Umbilical cord (tissue), 2 donors: ENCODE results near the gene LZTS2. TPM values are rescaled to one million over a fixed set of nuclear protein-coding genes. Genes with fewer than 3 reads are reported as not detected.

Experiments used
- DNase-seq: peaks from one replicate; pipeline ENCODE4 v3.0.0-alpha.2; 2015; ENCODE audit warnings: low spot score
- total RNA-seq: library from RNA; depleted of rRNA; stranded (reverse); fragments of >200 nt; gene quantifications from one replicate; pipeline ENCODE4 v1.2.3, GENCODE V29; 2014; ENCODE audit warnings: low replicate concordance; ENCODE audit not compliant: insufficient read depth

LZTS2 gene
- total RNA-seq, 1 donor from 2014 or later: 37.6 TPM

DNA sequence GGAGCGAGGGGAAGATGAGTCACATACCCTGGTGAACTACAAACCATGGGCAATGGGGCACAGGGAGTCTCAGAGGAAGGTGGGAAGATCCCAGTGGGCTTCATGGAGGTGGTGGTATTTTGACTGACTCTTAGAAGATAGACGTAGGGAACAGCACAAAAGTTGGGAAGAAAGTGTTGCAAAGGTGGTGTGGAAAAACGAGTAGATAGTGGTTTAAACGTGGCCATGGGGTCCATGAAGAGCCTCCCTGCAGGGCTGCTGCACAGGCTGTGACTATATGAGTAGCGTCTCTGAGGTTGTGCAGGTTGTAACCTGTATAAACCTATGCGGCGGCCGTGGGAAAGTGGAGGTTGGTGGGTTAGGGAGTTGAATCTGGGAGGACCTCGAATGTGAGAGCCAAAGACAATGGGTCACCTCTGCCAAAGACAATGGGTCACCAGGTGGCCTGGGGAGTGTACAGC is 13.8 kb downstream of the LZTS2 start:
- no peak for DNase-seq

DNA sequence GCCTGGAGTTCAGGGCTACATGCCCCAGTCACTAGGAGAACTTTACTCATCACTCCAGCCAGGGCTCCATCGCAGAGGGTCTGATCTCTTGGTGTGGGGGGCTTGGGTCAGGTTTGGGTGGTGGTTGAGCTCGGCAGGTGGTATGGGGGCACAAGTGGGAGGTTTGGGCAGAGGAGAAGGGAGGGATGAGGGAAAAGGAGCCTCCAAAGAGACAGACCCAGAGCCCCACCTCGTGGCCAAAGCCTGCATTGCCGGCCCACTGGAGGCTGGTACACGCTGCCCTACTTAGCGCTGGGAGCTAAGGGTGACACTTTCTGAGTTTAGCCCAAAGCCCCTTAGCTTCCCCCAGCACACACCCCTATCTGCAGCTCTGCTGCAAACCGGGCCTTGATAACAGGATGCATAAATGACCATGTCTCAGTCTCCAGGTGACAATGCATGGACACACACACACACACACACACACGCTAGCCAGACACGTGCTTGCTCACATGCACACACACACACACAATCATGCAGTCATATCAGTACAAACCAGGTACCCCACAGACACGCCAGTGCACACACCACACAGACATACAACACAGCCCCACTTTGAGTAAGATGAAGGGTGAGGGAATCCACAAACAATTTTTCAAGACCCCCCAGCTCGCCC is 14.7 kb downstream of the LZTS2 start:
- peak; percentile 72 for DNase-seq

DNA sequence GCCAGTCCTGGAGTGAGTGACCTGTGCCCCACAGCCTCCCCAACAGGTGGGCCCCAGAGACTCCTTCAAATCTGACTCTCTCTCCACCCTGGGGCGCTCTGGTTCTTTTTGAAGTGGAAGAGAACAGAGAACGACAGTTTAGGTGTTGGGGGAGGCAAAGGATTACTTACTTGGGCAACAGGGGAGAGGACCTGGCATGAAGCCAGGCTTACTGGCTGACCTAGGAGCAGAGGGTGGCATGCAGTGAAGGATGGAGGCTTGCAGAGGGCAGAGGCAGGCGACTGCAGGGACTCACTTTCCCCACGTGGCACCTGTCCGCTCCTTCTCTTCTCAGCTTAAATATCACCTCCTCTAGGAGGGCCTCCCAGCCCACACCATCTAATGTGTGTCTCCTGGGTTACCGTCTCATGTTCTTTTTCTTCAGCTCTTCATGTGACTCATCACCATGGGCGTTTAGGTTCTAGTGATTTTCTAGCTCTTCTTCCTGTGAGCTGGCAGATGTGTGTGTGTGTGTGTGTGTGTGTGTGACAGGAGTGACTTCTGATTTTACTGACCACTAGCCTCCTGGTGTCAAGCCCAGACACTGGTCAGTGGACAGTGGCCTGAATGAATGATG is 15.5 kb downstream of the LZTS2 start:
- peak; percentile 46 for DNase-seq

DNA sequence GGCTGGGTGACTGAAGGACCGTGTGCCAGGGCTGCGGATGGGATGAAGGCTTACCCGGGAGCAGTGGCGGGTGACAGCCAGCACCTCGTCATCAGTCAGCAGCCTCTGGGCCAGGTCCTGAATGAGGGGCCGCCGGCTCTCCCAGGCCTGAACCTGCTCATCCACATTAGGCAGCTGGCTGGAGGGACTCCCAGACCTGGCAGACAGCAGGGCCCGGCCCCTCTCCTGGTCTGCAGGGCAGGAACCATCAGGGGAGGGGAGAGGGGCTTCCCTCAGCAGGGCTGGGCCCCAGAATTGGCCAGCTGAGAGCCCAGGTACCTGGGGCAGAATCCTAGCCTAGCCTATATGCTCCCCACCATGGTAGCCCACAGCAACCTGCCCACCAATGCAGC is 16.0 kb downstream of the LZTS2 start:
- DNase-seq: no peak

DNA sequence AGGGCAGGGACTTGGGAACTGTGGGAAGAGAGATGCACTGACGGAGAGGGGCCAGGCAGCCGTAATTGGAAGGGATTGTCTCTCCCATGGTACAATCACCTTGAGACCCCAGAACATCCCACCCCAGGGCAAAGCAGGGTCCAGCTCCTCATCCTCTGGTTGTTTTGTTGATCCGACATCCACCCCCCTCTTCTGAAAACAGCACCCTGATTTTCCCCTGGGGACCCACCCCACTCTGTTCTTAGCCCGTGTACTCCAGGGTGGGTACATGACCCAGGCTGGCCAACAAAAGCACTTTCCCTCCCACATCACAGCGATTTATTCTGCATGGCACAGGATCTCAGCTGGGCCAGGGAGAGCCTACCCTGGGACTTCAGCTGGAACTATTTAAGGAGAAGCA is 17.2 kb downstream of the LZTS2 start:
- no peak for DNase-seq

DNA sequence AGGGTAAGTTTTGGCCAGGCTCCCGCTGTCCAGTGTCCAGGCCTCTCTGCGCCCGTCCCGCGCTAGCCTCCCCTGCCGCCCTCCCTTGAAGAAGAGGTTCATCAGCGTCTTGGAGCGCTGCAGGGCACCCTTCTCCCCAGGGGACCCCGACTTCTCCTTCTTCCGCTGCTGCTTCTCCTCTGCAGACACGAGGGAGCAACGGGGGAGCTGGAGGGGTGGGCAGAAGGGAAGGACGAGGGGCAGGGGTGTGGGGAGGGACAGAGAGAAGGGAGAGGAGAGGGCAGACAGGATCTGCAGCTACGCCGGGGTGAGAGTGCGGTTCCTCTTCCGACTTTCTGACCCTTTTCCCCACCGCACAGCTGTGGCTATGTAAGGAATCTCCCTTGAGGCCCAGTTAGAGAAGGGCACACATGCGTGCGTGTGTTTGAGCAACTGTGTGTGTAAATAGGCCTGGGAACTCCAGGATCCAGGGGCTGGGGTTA is 18.6 kb downstream of the LZTS2 start:
- peak; percentile 28 for DNase-seq

DNA sequence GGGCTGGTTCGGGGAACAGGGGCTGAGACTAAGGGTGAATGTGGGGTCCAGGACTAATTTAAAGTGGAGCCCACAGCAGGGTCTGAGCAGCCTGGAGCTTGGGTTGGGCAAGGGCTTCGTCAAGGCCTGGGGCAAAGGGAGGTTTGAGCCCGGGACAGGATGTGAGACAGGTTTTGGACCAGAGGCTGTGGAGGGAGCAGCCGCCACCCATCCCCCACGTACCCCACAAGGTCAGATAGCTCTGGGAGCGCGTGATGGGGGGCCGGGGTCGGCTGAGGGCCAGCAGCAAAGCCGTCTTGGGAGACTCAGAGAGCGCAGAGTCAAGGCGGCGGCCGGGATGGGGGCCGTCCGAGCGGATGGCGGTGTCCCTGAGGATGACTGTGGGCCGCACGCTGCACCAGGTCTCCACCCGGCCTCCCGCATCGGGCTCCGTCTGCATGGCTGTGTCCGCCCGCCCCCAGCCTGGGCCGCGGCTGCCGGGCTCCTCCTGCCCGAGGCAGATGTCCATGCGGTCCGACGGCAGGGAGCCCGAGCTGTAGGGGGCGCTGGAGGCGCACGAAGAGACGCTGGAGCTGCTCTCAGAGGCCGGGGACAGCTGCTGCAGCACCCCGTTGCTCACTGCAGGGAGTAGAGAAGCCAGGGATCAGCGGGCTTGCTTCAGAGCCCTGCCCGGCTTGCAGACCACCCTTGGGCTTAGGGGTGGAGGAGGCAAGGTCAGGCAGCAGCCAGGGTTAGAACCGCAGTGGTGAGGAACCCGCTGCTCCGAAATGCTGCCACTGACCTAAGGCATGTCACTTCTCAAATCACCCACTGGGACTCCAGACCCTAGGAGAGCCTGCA is 19.2 kb downstream of the LZTS2 start:
- DNase-seq: peak; percentile 78

DNA sequence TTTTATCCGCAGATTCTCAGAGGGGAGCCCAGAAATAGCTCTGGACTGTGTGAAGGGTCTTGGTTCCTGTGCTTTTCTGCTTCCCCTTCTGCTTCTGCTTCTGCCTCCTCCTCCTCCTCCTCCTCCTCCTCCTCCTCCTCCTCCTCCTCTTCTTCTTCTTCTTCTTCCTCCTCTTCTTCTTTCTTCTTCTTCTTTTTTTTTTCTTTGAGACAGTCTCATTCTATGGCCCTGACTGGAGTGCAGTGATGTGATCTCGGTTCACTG is 19.8 kb downstream of the LZTS2 start:
- no peak for DNase-seq

DNA sequence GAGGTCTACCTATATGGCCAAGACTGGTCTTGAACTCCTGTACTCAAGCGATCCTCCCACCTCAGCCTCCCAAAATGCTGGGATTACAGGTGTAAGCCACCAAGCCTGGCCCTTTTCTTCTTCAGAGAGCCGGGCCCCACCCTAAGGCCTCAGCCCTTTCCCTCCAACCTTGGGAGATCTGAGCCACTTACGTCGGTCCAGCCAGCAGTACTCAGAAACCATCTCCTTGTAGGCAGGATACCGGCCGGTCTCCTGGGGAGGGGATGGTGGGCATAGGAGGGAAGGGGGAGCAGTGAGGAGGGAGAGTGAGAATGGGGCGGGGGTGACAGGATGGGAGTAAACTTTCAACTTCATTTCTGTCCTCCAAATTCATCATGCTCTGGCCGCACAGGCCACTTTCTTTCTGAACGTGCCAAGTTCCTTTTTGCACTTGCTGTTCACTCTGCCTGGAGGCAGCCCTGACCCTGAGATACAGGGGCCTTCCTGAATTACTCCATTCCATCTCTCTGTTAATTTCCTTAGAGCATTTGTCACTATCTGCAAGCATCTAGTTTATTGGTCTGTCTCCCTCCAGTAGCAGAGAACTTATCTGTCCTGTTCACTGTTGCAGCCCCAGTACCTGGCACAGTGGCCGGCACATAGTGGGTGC is 20.9 kb downstream of the LZTS2 start:
- no peak for DNase-seq

DNA sequence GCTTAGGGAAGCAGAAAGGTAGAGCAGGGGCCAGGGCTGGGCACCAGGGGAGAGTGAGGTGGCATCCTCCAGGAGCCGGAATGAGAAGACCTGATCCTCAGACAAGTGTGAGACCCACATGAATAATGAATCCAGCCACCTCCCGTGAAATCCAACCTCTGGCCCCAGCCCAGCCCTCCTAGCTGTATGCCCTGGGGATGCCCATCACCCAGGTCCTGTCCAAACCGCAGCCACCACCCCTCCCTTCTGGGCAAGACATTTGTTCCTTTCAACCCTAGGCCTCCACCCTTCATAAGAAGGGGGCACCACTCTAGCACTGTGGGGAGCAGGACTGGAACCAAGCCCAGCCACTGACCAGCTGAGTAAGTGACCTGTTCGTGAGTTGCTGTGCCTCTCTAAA is 21.6 kb downstream of the LZTS2 start:
- no peak for DNase-seq

DNA sequence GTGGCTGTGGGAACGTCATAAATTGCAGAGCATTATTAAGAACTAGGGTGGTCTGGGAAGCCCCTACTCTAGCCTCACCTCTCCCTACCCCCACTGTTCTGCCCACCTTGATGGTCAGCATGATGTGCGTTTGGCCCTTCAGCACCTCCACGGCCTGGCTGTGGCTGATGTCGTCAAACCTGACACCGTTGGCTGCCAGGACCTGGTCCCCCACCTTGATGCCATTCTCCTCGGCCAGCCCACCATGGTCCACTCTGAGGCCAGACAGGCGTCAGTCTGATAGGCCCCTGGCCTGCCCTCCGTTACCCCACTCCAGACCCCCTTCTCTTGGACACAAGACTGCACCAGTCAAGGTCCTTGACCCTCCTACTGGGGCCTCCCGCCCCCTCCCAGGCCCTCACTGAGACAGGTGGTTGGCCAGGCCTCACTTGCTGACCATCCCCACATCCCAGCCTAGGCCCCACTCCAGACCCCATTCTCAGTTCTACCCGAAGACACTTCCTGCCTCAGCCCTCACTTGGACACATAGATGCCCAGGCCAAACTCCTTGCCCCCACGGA is 22.2 kb downstream of the LZTS2 start:
- no peak for DNase-seq

DNA sequence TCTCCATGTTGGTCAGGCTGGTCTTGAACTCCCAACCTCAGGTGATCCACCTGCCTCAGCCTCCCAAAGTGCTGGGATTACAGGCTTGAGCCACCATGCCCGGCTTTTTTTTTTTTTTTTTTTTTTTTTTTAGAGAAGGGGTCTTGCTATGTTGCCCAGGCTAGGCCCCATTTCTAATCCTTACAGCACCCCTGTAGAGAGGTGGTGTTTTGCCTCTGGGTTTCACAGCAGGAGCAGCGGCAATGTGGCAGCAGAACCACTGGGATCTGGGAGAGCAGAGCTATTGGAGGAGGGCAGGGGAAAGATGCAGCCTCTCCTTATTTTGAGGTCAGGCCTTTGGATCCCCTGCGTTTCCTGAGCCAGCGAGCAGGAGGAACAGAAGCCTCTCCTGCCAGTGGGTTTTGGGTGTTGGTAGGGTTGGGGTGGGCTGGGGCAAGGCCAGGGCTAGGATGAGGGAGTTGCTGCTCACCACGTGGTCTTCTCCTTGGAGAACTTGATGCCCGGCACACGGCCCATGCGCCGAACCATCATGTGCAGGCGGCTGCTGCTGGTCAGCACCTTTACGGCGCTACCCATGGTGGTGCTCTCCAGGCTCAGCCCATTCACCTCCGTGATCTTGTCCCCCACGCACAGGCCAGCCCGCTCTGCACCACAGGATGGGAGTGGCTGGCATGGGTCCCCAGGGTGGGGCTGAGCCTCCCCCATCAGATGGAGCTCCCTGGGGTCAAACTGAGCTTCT is 23.5 kb downstream of the LZTS2 start:
- DNase-seq: no peak

DNA sequence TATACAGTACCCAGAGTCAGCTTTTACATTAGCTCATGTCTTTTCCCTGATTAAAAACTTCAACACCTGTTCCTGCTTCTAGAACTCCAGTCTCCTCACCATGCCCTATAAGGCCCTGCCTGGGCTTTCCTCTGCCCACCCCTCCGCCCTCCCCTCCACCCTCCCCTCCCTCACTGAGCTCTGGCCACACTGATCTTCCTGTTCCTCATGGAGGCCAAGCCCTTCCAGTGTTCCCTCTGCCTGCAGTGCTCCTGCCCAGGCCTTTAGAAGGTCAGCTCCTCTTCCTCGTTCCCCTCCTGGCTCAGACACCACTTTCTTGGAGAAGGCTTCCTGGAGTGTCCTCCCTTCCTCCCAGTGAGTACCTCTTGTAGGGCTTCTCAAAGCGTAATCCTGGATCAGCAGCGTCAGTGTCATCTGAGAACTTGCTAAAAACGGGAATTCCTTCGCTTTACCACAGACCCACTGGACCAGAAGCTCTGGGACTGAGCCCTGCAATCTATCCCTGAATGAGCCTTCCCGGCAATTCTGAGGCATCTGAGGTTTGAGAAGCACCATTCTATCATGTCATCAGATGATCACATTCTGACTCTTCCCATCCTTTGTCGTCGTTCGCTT is 27.6 kb downstream of the LZTS2 start:
- DNase-seq: peak; percentile 73

DNA sequence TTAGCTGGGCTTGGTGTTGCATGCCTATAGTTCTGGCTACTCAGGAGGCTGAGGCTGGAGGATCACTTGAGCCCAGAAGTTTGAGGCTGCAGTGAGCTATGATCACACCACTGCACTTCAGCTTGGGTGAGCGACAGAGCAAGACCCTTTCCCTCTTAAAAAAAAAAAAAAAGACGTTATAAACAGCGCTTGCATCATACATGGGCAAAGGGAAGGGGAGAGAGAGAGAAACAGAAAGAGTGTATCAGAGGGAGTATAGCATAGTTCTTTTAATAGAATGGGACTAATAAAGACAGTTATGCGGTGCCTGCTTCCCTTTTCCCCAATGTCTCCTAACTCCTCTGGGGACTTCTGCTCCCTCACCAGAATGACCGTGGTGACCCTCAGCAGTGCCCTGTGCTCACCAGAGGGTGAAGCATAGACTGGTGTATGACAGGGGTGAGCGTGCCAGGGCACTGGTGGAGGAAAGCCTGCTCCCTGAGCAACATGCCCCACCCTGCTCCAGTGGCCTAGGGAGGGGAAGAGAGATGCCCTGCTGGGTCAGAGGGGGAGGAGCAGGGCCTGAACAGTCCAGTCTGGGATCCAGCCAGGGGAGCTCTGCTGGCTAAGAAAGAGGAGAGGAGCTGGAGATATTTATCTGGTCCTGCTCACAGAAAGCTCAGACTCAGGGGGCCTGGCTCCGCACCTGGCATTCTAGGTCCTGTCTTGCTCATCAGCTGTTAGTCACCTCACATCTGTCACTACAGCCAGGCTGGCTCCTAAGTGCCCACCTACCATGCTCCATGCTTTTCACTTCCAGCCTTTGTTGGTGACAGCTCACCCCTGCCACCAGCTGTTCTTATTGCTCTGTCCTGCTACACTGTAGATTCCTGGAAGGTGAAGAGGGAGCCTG is 29.1 kb downstream of the LZTS2 start:
- DNase-seq: peak; percentile 63

DNA sequence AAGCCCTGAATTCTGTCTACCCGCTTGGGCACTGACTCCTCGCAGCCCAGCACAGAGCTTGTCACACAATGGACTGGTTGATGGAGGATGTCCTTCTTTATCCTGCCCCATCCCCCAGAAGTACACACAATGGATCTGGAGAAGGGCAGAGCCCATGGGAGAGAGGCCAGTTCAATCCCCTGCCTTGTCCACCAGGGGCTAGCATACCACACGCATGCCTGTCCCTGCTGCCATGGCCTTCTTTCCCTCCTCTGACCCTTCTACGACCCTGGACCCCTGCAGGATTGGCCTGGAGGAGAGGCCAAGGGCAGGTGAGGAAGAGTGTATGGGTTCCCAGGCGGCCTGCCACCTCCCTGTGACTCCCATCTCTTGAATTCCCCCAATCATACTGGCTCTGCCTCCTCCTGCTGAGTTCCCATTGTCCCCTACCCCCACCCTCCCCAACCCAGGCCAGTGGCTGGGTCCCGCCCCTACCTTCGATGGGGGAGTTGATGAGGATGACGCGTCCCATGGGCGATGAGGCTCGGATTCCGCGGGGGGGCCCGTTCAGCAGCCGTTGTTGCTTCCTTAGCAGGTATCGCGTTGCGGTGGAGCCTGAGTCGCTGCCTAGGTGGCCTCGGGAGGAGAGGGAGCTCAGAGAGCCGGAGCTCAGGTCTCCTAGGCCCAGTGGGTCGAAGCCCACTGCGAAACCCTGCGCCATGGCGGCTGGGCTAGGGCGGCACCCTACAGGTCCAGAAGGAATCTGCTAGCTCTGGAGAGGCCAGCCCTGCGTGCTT is 30.1 kb downstream of the LZTS2 start:
- no peak for DNase-seq

DNA sequence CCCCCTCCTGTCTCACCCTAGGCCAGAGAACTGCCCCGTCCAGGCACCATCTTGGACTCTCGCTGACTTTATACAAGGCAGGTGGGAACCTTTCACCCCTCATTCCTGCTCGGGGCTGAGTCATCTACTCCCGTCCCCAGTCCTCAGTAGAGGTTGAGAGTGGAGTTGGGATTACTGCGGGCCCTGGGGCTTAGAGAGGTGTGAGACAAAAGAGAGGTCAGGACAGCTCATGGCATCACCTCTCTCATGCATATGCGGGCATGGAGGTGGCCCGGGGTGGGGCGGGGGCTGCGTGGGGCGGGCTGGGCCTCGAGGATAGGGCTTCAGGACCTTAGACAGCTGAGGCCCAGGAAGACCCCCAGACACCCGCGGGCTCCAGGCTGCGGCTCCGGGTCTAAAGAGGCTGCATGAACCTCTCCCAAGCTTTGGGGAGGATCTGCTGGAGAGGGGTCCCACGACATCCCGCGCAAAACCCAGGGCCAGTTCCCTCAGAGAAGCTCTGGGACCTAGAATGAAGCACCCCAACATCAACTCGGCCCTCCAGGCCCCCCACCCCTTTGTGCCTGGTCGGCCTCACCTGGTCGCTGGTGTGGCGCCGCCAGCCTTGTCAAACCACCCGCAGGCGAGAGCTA is 31.0 kb downstream of the LZTS2 start:
- no peak for DNase-seq

DNA sequence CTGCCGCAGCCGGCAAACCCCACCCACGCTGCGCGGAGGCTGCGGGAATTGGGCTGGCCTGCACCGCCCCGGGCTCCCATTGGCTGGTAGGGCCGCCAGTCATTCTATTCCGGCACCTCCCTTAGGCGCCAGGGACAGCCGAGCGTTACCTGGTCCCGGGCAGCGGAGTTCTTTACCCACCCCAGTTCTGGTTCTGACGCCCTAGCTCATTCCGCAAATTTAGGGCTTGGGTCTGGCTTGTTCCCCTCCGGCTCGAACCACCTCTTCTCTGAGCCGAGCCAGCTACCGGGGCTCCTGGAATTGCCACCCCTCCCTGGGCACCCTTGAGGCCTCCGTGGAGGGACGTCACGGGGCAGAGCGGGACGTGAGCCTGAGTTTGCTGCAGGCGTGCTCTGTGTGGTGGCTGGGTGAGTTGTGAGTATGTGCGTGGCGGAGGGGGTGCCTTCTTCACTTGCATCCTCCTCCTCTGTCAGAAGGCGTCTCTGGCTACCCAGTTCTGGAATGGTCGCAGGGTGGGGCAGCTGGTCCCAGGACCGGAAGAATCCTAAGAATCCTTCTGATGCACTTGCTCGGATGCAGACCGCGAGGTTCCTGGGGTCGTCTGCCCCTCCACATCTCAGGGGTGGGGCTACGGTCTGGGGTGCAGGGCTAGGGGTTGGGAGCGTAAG is 31.7 kb downstream of the LZTS2 start, which contains the start of the genes PDZD7 and SFXN3:
Gene PDZD7, minus strand, starts transcription at position 2 of the 668 bp plus-strand sequence. CDS start 910 bp downstream, outside the sequence.
Gene SFXN3, plus strand, starts transcription at position 107 of the 668 bp plus-strand sequence. CDS start 3,461 bp downstream, outside the sequence.
- DNase-seq: peak; percentile 93
